ENCODE measurements around the gene SYNE1. TPM values are rescaled to one million over a fixed set of nuclear protein-coding genes. Genes with fewer than 3 reads are reported as not detected.

The SYNE1 gene
- total and polyA plus RNA-seq, 7 donors: 7.2 to 203 (median 86.4) TPM

- DNase-seq: no peak
- Histone ChIP-seq H3K9me3 (no peaks in the 10 kb centered on the region), H3K36me3 (no peaks in the 10 kb centered on the region), H3K4me3 (no peak overlapping the region), H3K27ac (no peak overlapping the region), H3K4me1 (no peaks in the 10 kb centered on the region), H3K27me3 (no peaks in the 10 kb centered on the region)
- WGBS, 2 donors: 28 to 54% methylated on average over 3 of the region's 3 CpGs
- intact Hi-C loops (cut with DNase I): no loop called here
- TF ChIP-seq CTCF (IDR thresholded peaks at IDR 0.05): no peak
- TF ChIP-seq EP300 (IDR thresholded peaks at IDR 0.05): no peak
- TF ChIP-seq POLR2A (IDR thresholded peaks at IDR 0.05): no peak
- TF ChIP-seq POLR2AphosphoS5 (IDR thresholded peaks at IDR 0.05): no peak
These were observed 43.8 kb upstream of the SYNE1 start for GRCh38 chr6:152680879-152681517.

GRCh38 chr6:152680151-152680550 lies 43.0 kb upstream of the SYNE1 start:
- no peak overlapping the region for H3K27ac ChIP-seq
- no peak for TF ChIP-seq CTCF (IDR thresholded peaks at IDR 0.05)
- intact Hi-C loops (cut with DNase I): no loop called here
- H3K36me3 ChIP-seq: no peaks in the 10 kb centered on the region
- H3K27me3 ChIP-seq: no peaks in the 10 kb centered on the region
- no peaks in the 10 kb centered on the region for H3K4me1 ChIP-seq
- no peak overlapping the region for H3K4me3 ChIP-seq
- DNase-seq: no peak
- no peaks in the 10 kb centered on the region for H3K9me3 ChIP-seq
- 79 to 82% methylated on average over 1 of the region's 1 CpG for WGBS, 2 donors

GRCh38 chr6:152673236-152673635 lies 36.1 kb upstream of the SYNE1 start:
- intact Hi-C loops (cut with DNase I): no loop called here
- TF ChIP-seq CTCF (IDR thresholded peaks at IDR 0.05): no peak
- no peaks in the 10 kb centered on the region for H3K9me3 ChIP-seq
- no peaks in the 10 kb centered on the region for H3K4me1 ChIP-seq
- no peak overlapping the region for H3K27ac ChIP-seq
- H3K4me3 ChIP-seq: no peak overlapping the region
- DNase-seq: no peak
- no peaks in the 10 kb centered on the region for H3K36me3 ChIP-seq
- no peaks in the 10 kb centered on the region for H3K27me3 ChIP-seq

- 49 to 51% methylated on average over 4 of the region's 4 CpGs for WGBS, 2 donors
- intact Hi-C loops (cut with DNase I): loop anchor here (2.0 kb wide), 1 partner anchor 118 kb away; no protein-coding TSS in a partner anchor
- TF ChIP-seq POLR2A (IDR thresholded peaks at IDR 0.05) (no peak), POLR2AphosphoS5 (IDR thresholded peaks at IDR 0.05) (no peak), EP300 (IDR thresholded peaks at IDR 0.05) (no peak)
These were observed 34.0 kb upstream of the SYNE1 start for GRCh38 chr6:152671171-152671570.

GRCh38 chr6:152669895-152670294 lies 32.7 kb upstream of the SYNE1 start:
- intact Hi-C loops (cut with DNase I): loop anchor here (2.0 kb wide), 1 partner anchor 117 kb away; no protein-coding TSS in a partner anchor
- 13 to 46% methylated on average over 1 of the region's 1 CpG for WGBS, 2 donors
- no peaks in the 10 kb centered on the region for H3K9me3 ChIP-seq
- DNase-seq: no peak
- no peak overlapping the region for H3K4me3 ChIP-seq
- no peaks in the 10 kb centered on the region for H3K27me3 ChIP-seq
- H3K27ac ChIP-seq: no peak overlapping the region
- TF ChIP-seq CTCF (IDR thresholded peaks at IDR 0.05) (peak in 3 of 4 experiments; percentile 11 to 23 (median 19)), POLR2A (IDR thresholded peaks at IDR 0.05) (no peak)
- no peaks in the 10 kb centered on the region for H3K36me3 ChIP-seq
- H3K4me1 ChIP-seq: no peaks in the 10 kb centered on the region

More at GRCh38 chr6:152671171-152671570, 34.0 kb upstream of the SYNE1 start:
- Histone ChIP-seq H3K9me3 (no peaks in the 10 kb centered on the region), H3K27me3 (no peaks in the 10 kb centered on the region), H3K36me3 (no peaks in the 10 kb centered on the region), H3K4me3 (no peak overlapping the region), H3K27ac (no peak overlapping the region), H3K4me1 (no peaks in the 10 kb centered on the region)
- DNase-seq: no peak

Measured in sigmoid colon (tissue), 7 donors.